GM18951 (cell line): ENCODE data around the gene LRMDA.

Experiments
- POLR2A ChIP-seq: IDR thresholded peaks from 4 replicates; pipeline ENCODE4 v1.6.1; 2011; ENCODE audit warnings: mild to moderate bottlenecking; ENCODE audit not compliant: insufficient read length, insufficient read depth; ENCODE audit errors: extremely low read depth
- in situ Hi-C: fragments of 300-500 bp; cut with MboI; formaldehyde crosslinking; loops from one replicate; pipeline ENCODE4 v1.12.0; 2022; ENCODE audit warnings: low sequenced_read_pairs, mixed read lengths, inconsistent platforms; ENCODE audit not compliant: unreplicated experiment

Gene LRMDA

DNA sequence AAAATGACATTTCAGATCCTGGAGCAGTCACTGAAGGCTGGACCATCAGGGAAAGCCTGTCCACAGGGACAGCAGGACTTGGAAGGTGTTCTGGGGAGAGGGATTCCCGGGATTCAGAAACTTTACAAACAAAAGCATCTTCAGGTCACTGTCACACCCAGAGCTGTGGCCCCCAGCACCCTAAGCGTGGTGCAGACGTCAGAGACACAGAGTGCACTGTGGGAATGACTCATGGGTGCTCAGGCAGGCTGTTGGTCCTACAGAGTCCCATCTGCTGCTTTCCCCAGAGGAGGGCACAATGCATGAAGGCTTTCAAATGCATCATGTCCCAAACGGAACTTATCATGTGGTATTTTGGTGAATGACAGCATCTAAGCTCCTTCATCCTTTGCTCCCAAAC is 13.1 kb upstream of the LRMDA start:
- TF ChIP-seq POLR2A, result no peak
- in situ Hi-C loops, result no loop called here

DNA sequence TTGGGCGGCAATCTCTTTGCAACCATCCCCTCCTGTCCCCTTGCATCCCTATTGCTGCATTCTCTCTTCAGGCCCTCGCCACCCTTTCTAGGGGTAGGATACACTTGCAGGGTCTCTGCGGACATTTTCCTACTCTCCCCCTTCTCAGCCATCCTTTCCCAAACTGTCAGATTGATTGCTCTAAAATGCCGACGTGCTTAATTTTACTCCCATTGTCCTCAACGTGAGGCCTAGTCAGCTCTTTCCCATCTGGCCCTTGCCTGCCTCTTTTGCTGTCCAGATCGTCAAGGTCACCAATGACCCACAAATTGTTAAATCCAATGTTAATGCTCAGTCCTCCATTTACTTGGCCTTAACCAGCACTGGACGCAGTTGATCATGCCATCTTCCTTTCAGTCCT is 12.7 kb upstream of the LRMDA start:
- no peak for TF ChIP-seq POLR2A
- in situ Hi-C loops, result no loop called here

DNA sequence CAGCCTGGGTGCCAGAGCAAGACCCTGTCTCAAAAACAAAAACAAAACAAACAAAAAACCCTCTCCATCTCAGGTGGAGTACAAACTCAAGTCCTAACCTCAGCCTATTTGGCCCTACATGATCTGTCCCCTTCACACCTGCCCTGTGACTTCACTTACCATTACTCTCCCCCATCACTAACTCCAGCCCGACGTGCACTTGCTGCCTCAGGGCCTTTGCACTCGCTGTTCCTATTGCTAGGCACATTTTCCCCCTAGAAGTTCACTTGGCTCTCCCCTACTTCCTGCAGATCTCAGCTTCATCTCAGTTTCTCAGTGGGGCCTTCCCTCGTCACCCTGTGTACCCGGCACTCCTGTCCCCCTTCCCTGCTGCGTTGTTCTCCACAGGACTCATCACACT is 8.5 kb upstream of the LRMDA start:
- in situ Hi-C loops, result no loop called here
- TF ChIP-seq POLR2A, result no peak

GRCh38 chr10:75424571-75424970 is 6.9 kb upstream of the LRMDA start:
- in situ Hi-C loops, result no loop called here
- TF ChIP-seq POLR2A, result no peak

DNA sequence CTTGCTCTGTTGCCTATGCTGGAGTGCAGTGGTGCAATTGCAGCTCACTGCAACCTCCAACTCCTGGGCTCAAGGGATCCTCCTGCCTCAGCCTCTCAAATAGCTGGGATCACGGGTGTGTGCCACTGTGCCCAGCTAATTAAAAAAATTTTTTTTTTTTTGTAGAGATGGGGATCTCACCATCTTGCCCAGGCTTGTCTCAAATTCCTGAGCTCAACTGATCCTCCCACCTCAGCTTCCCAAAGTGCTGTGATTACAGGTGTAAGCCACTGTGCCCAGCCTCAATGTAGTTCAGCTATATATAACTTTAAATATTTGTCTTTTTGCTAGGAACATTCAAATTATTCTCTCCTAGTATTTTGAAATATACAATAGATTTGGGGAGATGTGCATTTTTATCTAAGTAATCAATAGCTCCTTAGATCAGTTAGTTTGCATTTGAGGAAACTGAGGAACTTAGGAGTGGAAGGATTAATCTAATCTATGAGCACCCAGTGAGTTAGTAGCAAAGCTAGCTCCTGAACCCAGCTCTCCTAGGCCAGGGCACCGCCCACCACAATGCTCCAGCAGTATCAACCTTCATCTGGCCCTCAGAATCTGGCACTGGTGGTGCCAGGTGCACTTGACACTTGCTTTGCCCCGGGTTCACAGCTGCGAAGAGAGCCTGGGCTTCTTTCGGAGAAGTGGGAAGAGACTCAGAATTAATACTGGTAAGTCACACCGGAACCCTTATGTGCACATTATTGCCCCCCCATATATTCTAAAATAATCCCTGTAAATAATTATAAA is 5.9 kb upstream of the LRMDA start:
- TF ChIP-seq POLR2A, result no peak
- in situ Hi-C loops, result no loop called here

DNA sequence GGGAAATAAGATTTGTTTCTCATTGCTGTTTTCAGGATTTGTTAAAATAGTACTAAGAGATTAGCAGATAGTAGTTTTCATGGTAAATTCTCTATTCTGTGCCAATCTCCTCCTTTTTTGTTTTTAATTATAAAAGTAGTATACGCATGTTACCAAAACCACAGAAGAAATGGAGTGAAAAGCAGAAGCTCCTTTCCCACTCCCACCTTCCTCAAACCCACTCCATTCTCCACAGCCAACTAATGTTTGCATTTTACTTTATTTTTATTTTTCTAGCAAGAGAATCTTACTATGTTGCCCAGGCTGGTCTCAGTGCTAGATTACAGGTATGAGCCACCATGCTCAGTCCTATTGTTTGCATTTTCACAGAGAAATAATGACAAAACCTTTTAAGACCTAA is 4.5 kb upstream of the LRMDA start:
- TF ChIP-seq POLR2A, result no peak
- in situ Hi-C loops, result no loop called here

GRCh38 chr10:75427951-75428350 is 3.5 kb upstream of the LRMDA start:
- in situ Hi-C loops, result no loop called here

GRCh38 chr10:75428434-75429158 is 2.8 kb upstream of the LRMDA start:
- in situ Hi-C loops, result no loop called here

More at GRCh38 chr10:75427951-75428350, 3.5 kb upstream of the LRMDA start:
- TF ChIP-seq POLR2A, result no peak

DNA sequence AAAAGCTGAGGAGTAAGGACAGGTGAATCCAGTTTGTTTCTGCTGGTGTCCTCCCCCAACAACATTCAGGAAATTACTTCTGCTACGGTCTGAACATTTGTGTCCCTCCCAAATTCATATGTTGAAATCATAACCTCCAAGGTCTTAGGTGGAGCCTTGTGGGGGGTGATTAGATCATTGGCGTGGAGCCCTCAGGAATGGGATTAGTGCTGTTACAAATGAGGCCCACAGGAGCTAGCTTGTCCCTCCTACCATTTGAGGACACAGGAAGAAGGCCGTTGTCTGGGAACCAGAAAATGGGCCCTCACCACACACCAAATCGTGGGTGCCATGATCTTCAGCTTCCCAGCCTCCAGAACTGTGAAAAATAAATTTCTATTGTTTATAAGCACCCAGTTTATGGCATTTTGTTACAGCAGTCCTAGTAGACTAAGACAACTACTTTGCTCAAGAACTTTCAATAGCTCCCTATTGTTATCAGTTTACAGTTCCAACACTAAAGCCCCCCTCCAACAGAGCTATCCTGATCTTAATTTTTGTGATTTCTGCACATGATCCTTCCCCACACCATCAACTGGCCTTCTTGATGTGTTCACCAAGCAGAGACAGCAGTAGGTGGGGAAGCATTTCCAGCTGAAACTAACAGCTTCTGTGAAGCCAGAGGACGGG is 2.1 kb upstream of the LRMDA start:
- no peak for TF ChIP-seq POLR2A
- in situ Hi-C loops, result no loop called here

More at GRCh38 chr10:75428434-75429158, 2.8 kb upstream of the LRMDA start:
- no peak for TF ChIP-seq POLR2A

DNA sequence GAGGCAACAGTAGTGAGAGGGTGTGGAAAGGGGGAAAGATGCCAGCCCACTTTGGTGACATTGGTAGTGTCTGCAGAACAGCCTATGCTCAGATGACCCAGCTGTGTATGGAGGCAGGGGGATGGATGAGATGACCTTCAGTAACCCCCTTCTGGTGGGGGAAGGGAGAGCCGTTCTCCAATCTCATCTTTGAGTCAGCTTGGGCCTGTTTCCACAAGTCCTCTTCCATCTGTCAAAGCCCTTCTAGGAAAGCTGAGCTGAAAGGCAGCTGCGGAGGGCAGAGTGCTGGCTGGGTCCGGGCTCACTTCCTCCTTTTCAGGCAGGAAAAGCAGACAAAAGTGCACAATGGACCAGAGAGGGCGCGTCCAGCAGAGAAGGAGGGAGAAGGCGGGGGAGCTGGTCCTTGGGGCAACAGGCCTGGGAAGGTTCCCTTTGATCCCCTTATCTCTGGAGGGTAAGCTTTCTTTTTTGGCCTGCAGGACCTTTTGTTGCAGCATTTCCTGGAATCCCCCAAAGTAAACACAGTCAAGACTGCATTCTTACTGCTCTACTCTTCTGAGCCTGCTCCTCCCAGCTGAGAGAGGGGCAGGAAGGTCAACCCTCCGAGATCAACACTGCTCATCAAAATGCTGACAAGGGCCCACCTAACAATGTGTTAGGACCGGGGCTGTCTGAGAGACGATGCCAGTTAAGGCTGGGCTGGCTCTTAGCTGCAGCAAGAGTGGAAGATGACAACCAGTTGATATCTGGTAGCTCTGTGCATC is 1.2 kb upstream of the LRMDA start:
- no peak for TF ChIP-seq POLR2A
- in situ Hi-C loops, result no loop called here

GRCh38 chr10:75432176-75432575 is 752 bp downstream of the LRMDA start:
- no peak for TF ChIP-seq POLR2A
- in situ Hi-C loops, result no loop called here

- in situ Hi-C loops, result no loop called here
- no peak for TF ChIP-seq POLR2A
Observed at GRCh38 chr10:75432763-75433162, 1.3 kb downstream of the LRMDA start.

- TF ChIP-seq POLR2A, result no peak
- in situ Hi-C loops, result no loop called here
Observed at GRCh38 chr10:75433216-75433615, 1.8 kb downstream of the LRMDA start.
